DND-41 (cell line): Measurements from ENCODE around the gene DSTYK.

Source experiments
- EZH2 ChIP-seq: IDR thresholded peaks from 3 replicates; pipeline ENCODE4 v1.6.1; 2012; ENCODE audit warnings: borderline replicate concordance, low read depth, mild to moderate bottlenecking, moderate library complexity, low read length, inconsistent platforms; ENCODE audit not compliant: severe bottlenecking
- TF ChIP-seq, protein P1 (sequence below): IDR thresholded peaks from 2 replicates; pipeline ENCODE4 v1.5.1; 2012; ENCODE audit warnings: borderline replicate concordance, low read length, moderate library complexity, mild to moderate bottlenecking; ENCODE audit not compliant: poor library complexity, severe bottlenecking; ENCODE audit errors: extremely low read depth

DNA sequence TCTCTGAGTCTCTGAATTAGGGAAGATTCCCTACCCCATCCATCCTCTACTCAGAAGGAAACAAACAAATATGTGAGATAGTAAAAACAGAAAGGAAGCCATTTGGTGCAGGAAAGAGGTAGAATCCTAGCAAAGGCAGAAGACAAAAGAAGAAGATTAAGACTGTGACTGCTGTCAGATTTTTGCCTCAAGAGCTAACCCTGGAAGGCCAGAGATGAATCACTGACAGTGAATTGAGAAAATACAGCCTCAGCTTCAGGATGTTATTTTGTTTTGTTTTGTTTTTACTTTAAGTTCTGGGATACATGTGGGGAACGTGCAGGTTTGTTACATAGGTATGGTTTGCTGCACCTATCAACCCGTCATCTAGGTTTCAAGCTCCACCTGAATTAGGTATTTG lies 31.7 kb downstream of the DSTYK start:
- TF ChIP-seq, protein P1, sequence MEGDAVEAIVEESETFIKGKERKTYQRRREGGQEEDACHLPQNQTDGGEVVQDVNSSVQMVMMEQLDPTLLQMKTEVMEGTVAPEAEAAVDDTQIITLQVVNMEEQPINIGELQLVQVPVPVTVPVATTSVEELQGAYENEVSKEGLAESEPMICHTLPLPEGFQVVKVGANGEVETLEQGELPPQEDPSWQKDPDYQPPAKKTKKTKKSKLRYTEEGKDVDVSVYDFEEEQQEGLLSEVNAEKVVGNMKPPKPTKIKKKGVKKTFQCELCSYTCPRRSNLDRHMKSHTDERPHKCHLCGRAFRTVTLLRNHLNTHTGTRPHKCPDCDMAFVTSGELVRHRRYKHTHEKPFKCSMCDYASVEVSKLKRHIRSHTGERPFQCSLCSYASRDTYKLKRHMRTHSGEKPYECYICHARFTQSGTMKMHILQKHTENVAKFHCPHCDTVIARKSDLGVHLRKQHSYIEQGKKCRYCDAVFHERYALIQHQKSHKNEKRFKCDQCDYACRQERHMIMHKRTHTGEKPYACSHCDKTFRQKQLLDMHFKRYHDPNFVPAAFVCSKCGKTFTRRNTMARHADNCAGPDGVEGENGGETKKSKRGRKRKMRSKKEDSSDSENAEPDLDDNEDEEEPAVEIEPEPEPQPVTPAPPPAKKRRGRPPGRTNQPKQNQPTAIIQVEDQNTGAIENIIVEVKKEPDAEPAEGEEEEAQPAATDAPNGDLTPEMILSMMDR: no peak
- no peak for TF ChIP-seq EZH2
